Neutrophil (primary cell): ENCODE data around the gene CNIH1.

Experiments used
- H3K27ac ChIP-seq: fragments of 200-600 bp; sonication (generic); 2 replicates; pipeline ENCODE4 v1.5.1; 2016; ENCODE audit warnings: mild to moderate bottlenecking, moderate library complexity
- H3K27me3 ChIP-seq: fragments of 200-600 bp; sonication (generic); 2 replicates; pipeline ENCODE4 v1.6.0; 2016; ENCODE audit warnings: mild to moderate bottlenecking
- H3K36me3 ChIP-seq: fragments of 200-600 bp; sonication (generic); 2 replicates; pipeline ENCODE4 v1.5.1; 2017
- H3K4me1 ChIP-seq, 2 experiments: fragments of 200-600 bp in 1 of 2; sonication (generic) in 1 of 2; 1 replicate in 1 of 2; 2 replicates in 1 of 2; pipeline versions ENCODE4 v1.5.1 to v1.6.1; 2013 to 2016; ENCODE audit warnings: low read depth in 1 of 2, low read length in 1 of 2, mild to moderate bottlenecking in 1 of 2, moderate library complexity in 1 of 2; ENCODE audit not compliant: control insufficient read depth in 1 of 2, insufficient read depth in 1 of 2
- H3K4me3 ChIP-seq, 2 experiments: fragments of 200-600 bp in 1 of 2; sonication (generic) in 1 of 2; 1 replicate in 1 of 2; 2 replicates in 1 of 2; pipeline ENCODE4 v1.5.1; 2013 to 2016; ENCODE audit warnings: low read depth in 1 of 2, low read length in 1 of 2, mild to moderate bottlenecking in 1 of 2, moderate library complexity in 1 of 2
- H3K9me3 ChIP-seq: fragments of 200-600 bp; sonication (generic); 2 replicates; pipeline ENCODE4 v1.5.1; 2016
- CTCF ChIP-seq: fragments of 200-600 bp; sonication (generic); IDR thresholded peaks from 2 replicates; pipeline ENCODE4 v1.5.1; 2016; ENCODE audit warnings: antibody characterized with exemption

The CNIH1 gene

GRCh38 chr14:54425537-54426274 lies 15.5 kb downstream of the CNIH1 start:
- Histone ChIP-seq H3K4me3 (no peak overlapping the region), H3K27me3 (no peaks in the 10 kb centered on the region), H3K9me3 (no peaks in the 10 kb centered on the region), H3K4me1 (no peaks in the 10 kb centered on the region), H3K36me3 (peaks cover 49% of the 10 kb centered on the region), H3K27ac (no peak overlapping the region)
- no peak for TF ChIP-seq CTCF

GRCh38 chr14:54425068-54425467 lies 16.1 kb downstream of the CNIH1 start:
- TF ChIP-seq CTCF = no peak
- Histone ChIP-seq H3K27ac (no peak overlapping the region), H3K36me3 (peaks cover 47% of the 10 kb centered on the region), H3K9me3 (no peaks in the 10 kb centered on the region), H3K27me3 (no peaks in the 10 kb centered on the region), H3K4me3 (no peak overlapping the region), H3K4me1 (no peaks in the 10 kb centered on the region)

GRCh38 chr14:54424479-54424901 lies 16.7 kb downstream of the CNIH1 start:
- Histone ChIP-seq H3K4me3 (no peak overlapping the region), H3K4me1 (no peaks in the 10 kb centered on the region), H3K27me3 (no peaks in the 10 kb centered on the region), H3K36me3 (peaks cover 42% of the 10 kb centered on the region), H3K9me3 (no peaks in the 10 kb centered on the region), H3K27ac (no peak overlapping the region)
- TF ChIP-seq CTCF = no peak

- TF ChIP-seq CTCF = no peak
- Histone ChIP-seq H3K36me3 (peaks cover 37% of the 10 kb centered on the region), H3K4me1 (no peaks in the 10 kb centered on the region), H3K27me3 (no peaks in the 10 kb centered on the region), H3K4me3 (no peak overlapping the region), H3K9me3 (no peaks in the 10 kb centered on the region), H3K27ac (no peak overlapping the region)
These were observed 17.2 kb downstream of the CNIH1 start for GRCh38 chr14:54423991-54424390.

- Histone ChIP-seq H3K4me3 (no peak overlapping the region), H3K9me3 (no peaks in the 10 kb centered on the region), H3K27ac (no peak overlapping the region), H3K36me3 (peaks cover 36% of the 10 kb centered on the region), H3K4me1 (no peaks in the 10 kb centered on the region), H3K27me3 (no peaks in the 10 kb centered on the region)
- TF ChIP-seq CTCF = peak; percentile 9
These were observed 20.6 kb downstream of the CNIH1 start for GRCh38 chr14:54420478-54421142.
